Measurements from ENCODE around the gene RPS29.

Gene RPS29

DNA sequence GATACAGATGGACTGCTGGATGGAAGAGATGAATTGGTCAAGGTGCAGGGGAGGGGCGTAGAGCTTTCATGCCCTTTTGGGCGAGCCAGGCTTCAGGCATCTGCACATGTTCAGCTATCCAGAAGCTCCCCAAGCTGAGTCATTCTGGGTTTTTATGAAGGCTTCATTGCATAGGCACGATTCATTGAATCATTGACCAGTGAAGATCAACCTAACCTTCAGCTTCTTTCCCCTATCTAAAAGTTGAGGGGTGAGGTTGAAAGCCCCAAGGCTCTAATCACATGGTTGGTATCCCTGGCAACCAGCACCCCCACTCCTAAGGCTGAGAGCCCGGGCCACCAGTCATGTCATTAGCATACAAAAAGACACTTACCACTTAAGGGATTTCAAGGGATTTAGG is 36.3 kb downstream of the RPS29 start:
- peaks cover 4% of the 10 kb centered on the region for H3K4me1 ChIP-seq (ENCODE audit: control insufficient read depth, insufficient read depth, low read length)
- H3K36me3 ChIP-seq (ENCODE audit: control insufficient read depth, insufficient read depth, low read length), result no peaks in the 10 kb centered on the region
- DNase-seq (ENCODE audit: low read depth, low spot score), result no peak
- H3K27me3 ChIP-seq (ENCODE audit: control insufficient read depth, insufficient read depth, low read length), result no peaks in the 10 kb centered on the region
- no CpG with 5 or more reads among the region's 4 CpGs for WGBS (ENCODE audit: insufficient coverage, insufficient read length)
- H3K9me3 ChIP-seq (ENCODE audit: control insufficient read depth, insufficient read depth, low read length), result no peaks in the 10 kb centered on the region
- no peak overlapping the region for H3K27ac ChIP-seq (ENCODE audit: low read length)
- no peak overlapping the region for H3K4me3 ChIP-seq (ENCODE audit: low read length)

DNA sequence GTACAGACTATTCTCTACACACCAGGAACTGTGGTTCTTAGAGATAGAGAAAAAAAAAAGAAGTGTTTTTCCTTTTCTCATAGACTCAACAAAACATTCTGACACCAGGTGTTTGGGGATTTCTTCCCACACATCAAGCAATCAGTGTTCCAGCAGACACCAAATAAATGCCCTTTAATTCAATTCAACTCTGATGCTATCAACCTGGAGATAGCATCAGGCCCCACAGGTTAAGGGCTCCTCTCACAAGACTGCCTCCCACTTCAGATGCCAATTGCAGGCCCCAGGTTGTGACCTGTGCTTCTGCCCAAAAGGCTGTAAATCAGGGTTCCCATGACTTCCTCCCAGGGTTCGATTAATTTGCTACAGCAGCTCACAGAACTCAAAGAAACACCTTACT is 36.7 kb downstream of the RPS29 start:
- no peak overlapping the region for H3K4me3 ChIP-seq (ENCODE audit: low read length)
- WGBS (ENCODE audit: insufficient coverage, insufficient read length), result no CpG with 5 or more reads among the region's 1 CpG
- no peak overlapping the region for H3K27ac ChIP-seq (ENCODE audit: low read length)
- no peaks in the 10 kb centered on the region for H3K36me3 ChIP-seq (ENCODE audit: control insufficient read depth, insufficient read depth, low read length)
- no peaks in the 10 kb centered on the region for H3K27me3 ChIP-seq (ENCODE audit: control insufficient read depth, insufficient read depth, low read length)
- peaks cover 4% of the 10 kb centered on the region for H3K4me1 ChIP-seq (ENCODE audit: control insufficient read depth, insufficient read depth, low read length)
- DNase-seq (ENCODE audit: low read depth, low spot score), result no peak
- H3K9me3 ChIP-seq (ENCODE audit: control insufficient read depth, insufficient read depth, low read length), result no peaks in the 10 kb centered on the region

DNA sequence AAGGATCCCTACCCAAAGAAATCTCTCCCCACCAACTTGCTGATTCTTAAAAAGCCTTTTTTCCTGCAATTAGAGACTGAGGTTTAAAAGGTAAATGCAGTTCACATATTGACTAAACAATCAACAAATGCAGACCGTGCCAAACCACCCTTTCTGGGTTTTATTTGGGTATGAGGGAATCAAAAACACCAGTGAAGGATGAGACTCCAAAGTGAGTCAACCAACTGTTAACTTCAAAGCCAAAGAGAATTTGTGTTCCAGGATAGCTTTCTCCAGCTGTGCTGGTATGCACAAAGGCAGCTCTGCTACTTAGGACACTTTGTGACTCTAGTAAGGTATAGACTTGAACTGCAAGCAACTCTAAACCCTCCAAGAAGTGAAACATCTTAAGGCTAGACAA is 39.4 kb downstream of the RPS29 start:
- no peak overlapping the region for H3K4me3 ChIP-seq (ENCODE audit: low read length)
- no peak overlapping the region for H3K27ac ChIP-seq (ENCODE audit: low read length)
- peaks cover 4% of the 10 kb centered on the region for H3K4me1 ChIP-seq (ENCODE audit: control insufficient read depth, insufficient read depth, low read length)
- H3K9me3 ChIP-seq (ENCODE audit: control insufficient read depth, insufficient read depth, low read length), result no peaks in the 10 kb centered on the region; the same call in 1 of the 2 replicates
- no peaks in the 10 kb centered on the region for H3K27me3 ChIP-seq (ENCODE audit: control insufficient read depth, insufficient read depth, low read length)
- no peaks in the 10 kb centered on the region for H3K36me3 ChIP-seq (ENCODE audit: control insufficient read depth, insufficient read depth, low read length)
- DNase-seq (ENCODE audit: low read depth, low spot score), result no peak
- no CpG with 5 or more reads among the region's 1 CpG for WGBS (ENCODE audit: insufficient coverage, insufficient read length)

DNA sequence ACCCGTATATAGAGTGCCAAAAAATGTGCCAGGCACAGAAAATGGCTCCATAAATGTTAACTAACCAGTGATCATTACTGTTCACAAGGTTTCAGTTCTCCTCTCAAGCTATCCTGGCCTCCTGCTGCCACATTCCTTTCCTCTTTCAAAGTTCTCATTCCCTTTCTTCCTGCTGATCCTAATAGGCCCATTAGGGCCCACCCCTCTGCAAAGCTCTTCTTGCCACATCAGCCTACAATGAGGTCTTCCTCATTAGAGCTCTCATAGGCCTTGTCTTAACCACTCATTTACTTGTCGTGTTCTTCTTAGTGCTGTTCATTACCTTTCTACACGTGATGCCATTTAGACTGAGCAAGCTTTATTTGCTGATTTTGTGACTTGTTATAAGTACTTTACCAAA is 40.5 kb downstream of the RPS29 start:
- WGBS (ENCODE audit: insufficient coverage, insufficient read length), result no CpG with 5 or more reads among the region's 3 CpGs
- DNase-seq (ENCODE audit: low read depth, low spot score), result no peak
- Histone ChIP-seq H3K27ac (ENCODE audit: low read length) (no peak overlapping the region), H3K27me3 (ENCODE audit: control insufficient read depth, insufficient read depth, low read length) (no peaks in the 10 kb centered on the region), H3K4me3 (ENCODE audit: low read length) (no peak overlapping the region), H3K9me3 (ENCODE audit: control insufficient read depth, insufficient read depth, low read length) (no peaks in the 10 kb centered on the region; the same call in 1 of the 2 replicates), H3K36me3 (ENCODE audit: control insufficient read depth, insufficient read depth, low read length) (no peaks in the 10 kb centered on the region), H3K4me1 (ENCODE audit: control insufficient read depth, insufficient read depth, low read length) (peaks cover 4% of the 10 kb centered on the region)

DNA sequence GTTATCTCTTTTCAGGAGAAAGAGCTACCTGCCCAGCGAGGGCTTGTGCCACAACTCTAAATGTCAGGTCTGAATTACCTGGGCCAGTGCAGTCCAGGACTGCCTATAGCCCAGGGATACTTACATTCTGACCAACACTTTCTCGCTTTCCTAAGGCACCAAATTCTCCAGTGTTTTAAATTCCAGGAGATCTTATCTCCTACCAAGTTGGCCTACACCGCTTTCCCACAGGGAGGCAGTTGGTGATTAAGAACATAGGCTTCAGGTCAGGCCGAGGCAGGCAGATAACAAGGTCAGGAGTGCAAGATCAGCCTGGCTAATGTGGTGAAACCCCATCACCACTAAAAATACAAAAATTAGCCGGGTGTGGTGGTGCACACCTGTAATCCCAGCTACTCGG is 41.1 kb downstream of the RPS29 start:
- Histone ChIP-seq H3K27me3 (ENCODE audit: control insufficient read depth, insufficient read depth, low read length) (no peaks in the 10 kb centered on the region), H3K27ac (ENCODE audit: low read length) (no peak overlapping the region), H3K9me3 (ENCODE audit: control insufficient read depth, insufficient read depth, low read length) (no peaks in the 10 kb centered on the region; the same call in 1 of the 2 replicates), H3K4me1 (ENCODE audit: control insufficient read depth, insufficient read depth, low read length) (peaks cover 4% of the 10 kb centered on the region), H3K4me3 (ENCODE audit: low read length) (no peak overlapping the region), H3K36me3 (ENCODE audit: control insufficient read depth, insufficient read depth, low read length) (no peaks in the 10 kb centered on the region)
- no peak for DNase-seq (ENCODE audit: low read depth, low spot score)
- no CpG with 5 or more reads among the region's 6 CpGs for WGBS (ENCODE audit: insufficient coverage, insufficient read length)

DNA sequence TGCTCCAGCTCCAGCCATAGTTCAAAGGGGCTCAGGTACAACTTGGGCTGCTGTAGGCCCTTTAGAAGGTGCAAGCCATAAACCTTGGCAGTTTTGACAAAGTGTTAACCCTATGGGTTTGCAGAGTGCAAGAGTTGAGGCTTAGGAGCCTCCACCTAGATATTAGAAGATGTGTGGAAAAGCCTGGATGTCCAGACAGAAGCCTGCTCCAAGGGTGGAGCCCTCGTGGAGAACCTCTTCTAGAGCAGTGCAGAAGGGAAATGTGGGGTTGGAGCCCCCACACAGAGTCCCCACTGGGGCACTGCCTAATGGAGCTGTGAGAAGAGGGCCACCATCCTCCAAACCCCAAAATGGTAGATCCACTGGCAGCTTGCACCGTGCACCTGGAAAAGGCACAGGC is 45.1 kb downstream of the RPS29 start:
- Histone ChIP-seq H3K4me3 (ENCODE audit: low read length) (no peak overlapping the region), H3K27ac (ENCODE audit: low read length) (no peak overlapping the region), H3K27me3 (ENCODE audit: control insufficient read depth, insufficient read depth, low read length) (no peaks in the 10 kb centered on the region), H3K36me3 (ENCODE audit: control insufficient read depth, insufficient read depth, low read length) (no peaks in the 10 kb centered on the region), H3K4me1 (ENCODE audit: control insufficient read depth, insufficient read depth, low read length) (no peaks in the 10 kb centered on the region), H3K9me3 (ENCODE audit: control insufficient read depth, insufficient read depth, low read length) (no peaks in the 10 kb centered on the region; the same call in 1 of the 2 replicates)
- no CpG with 5 or more reads among the region's 2 CpGs for WGBS (ENCODE audit: insufficient coverage, insufficient read length)
- no peak for DNase-seq (ENCODE audit: low read depth, low spot score)

DNA sequence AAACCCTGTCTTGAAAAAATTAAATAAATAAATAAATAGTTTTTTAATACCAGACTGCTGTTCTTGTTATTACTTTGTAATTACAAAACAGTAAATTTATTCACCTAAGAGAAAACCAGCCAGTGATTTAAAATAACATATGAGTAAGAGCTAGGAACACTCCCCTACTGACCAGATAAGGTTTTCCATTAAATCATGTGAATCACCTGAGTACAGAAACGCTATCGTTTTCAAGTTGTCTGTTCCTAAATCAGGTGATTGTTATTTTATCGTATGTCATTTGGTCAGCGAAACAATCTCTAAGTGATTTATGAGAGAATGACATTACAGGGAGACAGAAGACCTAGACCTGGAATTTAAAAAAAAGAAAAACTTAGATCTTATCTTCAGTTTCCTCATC is 47.3 kb downstream of the RPS29 start:
- H3K36me3 ChIP-seq (ENCODE audit: control insufficient read depth, insufficient read depth, low read length), result no peaks in the 10 kb centered on the region
- H3K4me1 ChIP-seq (ENCODE audit: control insufficient read depth, insufficient read depth, low read length), result no peaks in the 10 kb centered on the region
- no CpG with 5 or more reads among the region's 4 CpGs for WGBS (ENCODE audit: insufficient coverage, insufficient read length)
- no peaks in the 10 kb centered on the region for H3K27me3 ChIP-seq (ENCODE audit: control insufficient read depth, insufficient read depth, low read length)
- H3K9me3 ChIP-seq (ENCODE audit: control insufficient read depth, insufficient read depth, low read length), result no peaks in the 10 kb centered on the region; the same call in 1 of the 2 replicates
- no peak overlapping the region for H3K4me3 ChIP-seq (ENCODE audit: low read length)
- H3K27ac ChIP-seq (ENCODE audit: low read length), result no peak overlapping the region
- no peak for DNase-seq (ENCODE audit: low read depth, low spot score)

Data from iPS DF 6.9 (cell line).